Measurements from ENCODE around the gene FYB2. TPM values are rescaled to one million over a fixed set of nuclear protein-coding genes. Genes with fewer than 3 reads are reported as not detected.

FYB2 gene
- total RNA-seq, 1 experiment from 2014 or later = 0.48 TPM

DNA sequence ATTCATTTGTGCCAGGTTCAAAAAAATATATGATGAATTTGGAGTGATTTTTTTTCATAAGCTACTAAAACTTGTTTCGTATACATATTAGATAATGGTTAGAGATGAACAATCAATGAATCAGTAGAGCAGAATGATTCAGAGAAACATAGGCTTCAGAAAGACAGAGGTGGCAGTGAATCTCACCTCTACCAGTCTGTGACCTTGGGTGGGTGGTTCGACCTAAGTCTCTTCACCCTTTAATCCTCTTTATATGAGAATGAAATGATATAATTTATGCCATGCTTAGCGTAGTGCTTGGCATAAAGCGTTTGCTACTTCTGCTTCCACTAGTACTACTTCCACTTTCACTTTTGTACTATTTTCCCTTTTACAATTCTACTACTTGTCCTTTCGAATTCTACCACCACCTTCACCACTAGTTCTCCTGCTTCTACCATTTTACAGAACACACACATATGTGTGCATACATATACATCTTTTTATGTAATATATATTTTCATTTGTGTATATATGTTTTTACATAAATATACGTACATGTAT is 45.1 kb downstream of the FYB2 start:
- Histone ChIP-seq H4K5ac (ENCODE audit: insufficient read length, low read depth, low read length) (no peak overlapping the region), H3K9me3 (ENCODE audit: control insufficient read depth, low read depth, low read length) (no peaks in the 10 kb centered on the region), H4K91ac (ENCODE audit: insufficient read length, low read depth, low read length) (no peak overlapping the region), H3K14ac (ENCODE audit: insufficient read depth, low read length) (no peak overlapping the region), H3K4me2 (ENCODE audit: insufficient read depth, insufficient read length, low read length) (no peak overlapping the region), H2BK20ac (ENCODE audit: low read depth, low read length, poor library complexity, severe bottlenecking) (no peak overlapping the region), H3K27me3 (ENCODE audit: insufficient read depth, low read length) (no peaks in the 10 kb centered on the region), H2AFZ (ENCODE audit: low read length) (no peak overlapping the region), H3K4ac (ENCODE audit: low read depth, low read length) (no peak overlapping the region), H3K9ac (ENCODE audit: extremely low read depth, insufficient read length, low read length) (no peak overlapping the region), H4K20me1 (ENCODE audit: control insufficient read depth, insufficient read depth, insufficient read length) (no peaks in the 10 kb centered on the region), H3K79me1 (ENCODE audit: insufficient read depth, low read depth, low read length, poor library complexity, severe bottlenecking) (no peaks in the 10 kb centered on the region), H4K8ac (replicated peaks; ENCODE audit: insufficient read length, low read depth, low read length) (no peak overlapping the region), H3K56ac (ENCODE audit: insufficient read length, low read depth, low read length) (no peak overlapping the region), H3K27ac (ENCODE audit: insufficient read length, low read depth, low read length) (no peak overlapping the region), H3K23me2 (ENCODE audit: insufficient read length, low read depth, low read length, poor library complexity, severe bottlenecking) (no peaks in the 10 kb centered on the region), H3K4me1 (ENCODE audit: insufficient read depth, low read length) (no peaks in the 10 kb centered on the region), H2BK12ac (ENCODE audit: insufficient read length, low read depth, low read length) (no peak overlapping the region), H2BK120ac (ENCODE audit: low read depth, low read length, poor library complexity, severe bottlenecking) (no peak overlapping the region), H3K23ac (ENCODE audit: insufficient read length, low read depth, low read length) (no peak overlapping the region), H2AK5ac (ENCODE audit: insufficient read length, low read length) (no peak overlapping the region), H3K18ac (ENCODE audit: insufficient read length, low read depth, low read length) (no peak overlapping the region), H2BK5ac (ENCODE audit: insufficient read length, low read length) (no peak overlapping the region), H3K79me2 (ENCODE audit: insufficient read depth, low read length) (no peaks in the 10 kb centered on the region), H3T11ph (ENCODE audit: low read length) (no peak overlapping the region), H2BK15ac (ENCODE audit: low read depth, low read length) (no peak overlapping the region)
- no peak overlapping the region for H3K4me3 Mint-ChIP-seq
- H3K27me3 Mint-ChIP-seq (ENCODE audit: low read depth) = peaks cover 2% of the 10 kb centered on the region
- no peaks in the 10 kb centered on the region for H3K9me3 Mint-ChIP-seq
- WGBS (ENCODE audit: extremely low coverage, insufficient read length, low lambda C conversion rate) = no CpG with 5 or more reads among the region's 6 CpGs
- TF ChIP-seq, protein P1, sequence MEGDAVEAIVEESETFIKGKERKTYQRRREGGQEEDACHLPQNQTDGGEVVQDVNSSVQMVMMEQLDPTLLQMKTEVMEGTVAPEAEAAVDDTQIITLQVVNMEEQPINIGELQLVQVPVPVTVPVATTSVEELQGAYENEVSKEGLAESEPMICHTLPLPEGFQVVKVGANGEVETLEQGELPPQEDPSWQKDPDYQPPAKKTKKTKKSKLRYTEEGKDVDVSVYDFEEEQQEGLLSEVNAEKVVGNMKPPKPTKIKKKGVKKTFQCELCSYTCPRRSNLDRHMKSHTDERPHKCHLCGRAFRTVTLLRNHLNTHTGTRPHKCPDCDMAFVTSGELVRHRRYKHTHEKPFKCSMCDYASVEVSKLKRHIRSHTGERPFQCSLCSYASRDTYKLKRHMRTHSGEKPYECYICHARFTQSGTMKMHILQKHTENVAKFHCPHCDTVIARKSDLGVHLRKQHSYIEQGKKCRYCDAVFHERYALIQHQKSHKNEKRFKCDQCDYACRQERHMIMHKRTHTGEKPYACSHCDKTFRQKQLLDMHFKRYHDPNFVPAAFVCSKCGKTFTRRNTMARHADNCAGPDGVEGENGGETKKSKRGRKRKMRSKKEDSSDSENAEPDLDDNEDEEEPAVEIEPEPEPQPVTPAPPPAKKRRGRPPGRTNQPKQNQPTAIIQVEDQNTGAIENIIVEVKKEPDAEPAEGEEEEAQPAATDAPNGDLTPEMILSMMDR (conservative IDR thresholded peaks at IDR 0.05) = no peak
- no peaks in the 10 kb centered on the region for H3K4me1 Mint-ChIP-seq
- H3K36me3 Mint-ChIP-seq (ENCODE audit: insufficient read depth in 1 of 3, low read depth in 3 of 3) = no peaks in the 10 kb centered on the region
- no peak overlapping the region for H3K27ac Mint-ChIP-seq
- DNase-seq = no peak

Measured in H9 (cell line).